SK-N-SH (cell line): ENCODE measurements around the gene DNHD1. TPM values are rescaled to one million over a fixed set of nuclear protein-coding genes. Genes with fewer than 3 reads are reported as not detected.

Experiments
- CTCF ChIA-PET: fragments of 300-600, 350-600 bp; formaldehyde crosslinking; extraction: SDS; loops from one replicate; lab custom pipeline; 2021; lab: Yijun Ruan, JAX
- POLR2A ChIA-PET: fragments of 350-600 bp; sonication (Branson Sonifier 250); formaldehyde crosslinking; extraction: SDS; loops from one replicate; lab custom pipeline; 2020; ENCODE audit warnings: antibody characterized with exemption, inconsistent platforms; lab: Yijun Ruan, JAX
- DNase-seq: peaks from one replicate; pipeline ENCODE4 v3.0.0; 2012
- H2AFZ ChIP-seq: fragments of 200-600 bp; sonication (generic); 2 replicates; pipeline ENCODE4 v1.8.1; 2016; ENCODE audit warnings: antibody characterized with exemption, mild to moderate bottlenecking, low read depth
- H3F3A ChIP-seq: fragments of 200-600 bp; sonication (generic); replicated peaks from 2 replicates; pipeline ENCODE3; 2016; ENCODE audit warnings: antibody characterized with exemption, mild to moderate bottlenecking; ENCODE audit not compliant: insufficient read depth
- H3K27ac ChIP-seq, 2 experiments: fragments of 200-500 bp in 1 of 2; fragments of 200-600 bp in 1 of 2; sonication (Bioruptor generic) in 1 of 2; sonication (generic), shearing (Covaris generic) in 1 of 2; 2 replicates each; pipeline versions ENCODE4 v1.5.1 to v1.6.1; 2014 to 2016; ENCODE audit warnings: low read depth in 2 of 2, inconsistent platforms in 1 of 2, low read length in 1 of 2, mild to moderate bottlenecking in 1 of 2, mixed read lengths in 1 of 2
- H3K27me3 ChIP-seq: fragments of 200-600 bp; sonication (generic), shearing (Covaris generic); 2 replicates; pipeline ENCODE4 v1.6.1; 2016; ENCODE audit warnings: mixed run types; ENCODE audit not compliant: insufficient read depth
- H3K36me3 ChIP-seq, 2 experiments: fragments of 200-500 bp in 1 of 2; fragments of 200-600 bp in 1 of 2; sonication (Bioruptor generic) in 1 of 2; sonication (generic) in 1 of 2; replicated peaks in 1 of 2; 2 replicates each; pipeline versions ENCODE3 to v1.5.1; 2014 to 2016; ENCODE audit warnings: low read length in 1 of 2, mild to moderate bottlenecking in 1 of 2; ENCODE audit not compliant: insufficient read depth in 2 of 2, control insufficient read depth in 1 of 2
- H3K4me1 ChIP-seq, 2 experiments: fragments of 200-500 bp in 1 of 2; fragments of 200-600 bp in 1 of 2; sonication (Bioruptor generic) in 1 of 2; sonication (generic), shearing (Covaris generic) in 1 of 2; 2 replicates each; pipeline versions ENCODE4 v1.5.1 to v1.6.1; 2014 to 2016; ENCODE audit warnings: low read depth in 1 of 2, low read length in 1 of 2, mixed run types in 1 of 2; ENCODE audit not compliant: insufficient read depth in 2 of 2, control insufficient read depth in 1 of 2
- H3K4me2 ChIP-seq: fragments of 200-600 bp; sonication (generic), shearing (Covaris generic); 2 replicates; pipeline ENCODE4 v1.6.1; 2017; ENCODE audit warnings: mixed run types
- H3K4me3 ChIP-seq, 2 experiments: fragments of 200-500 bp in 1 of 2; fragments of 200-600 bp in 1 of 2; sonication (Bioruptor generic) in 1 of 2; sonication (generic), shearing (Covaris generic) in 1 of 2; 2 replicates each; pipeline versions ENCODE4 v1.5.1 to v1.8.1; 2014 to 2016; ENCODE audit warnings: low read depth in 2 of 2, inconsistent platforms in 1 of 2, low read length in 1 of 2, mild to moderate bottlenecking in 1 of 2, mixed read lengths in 1 of 2, moderate library complexity in 1 of 2
- H3K79me2 ChIP-seq: fragments of 200-600 bp; sonication (generic); 2 replicates; pipeline ENCODE4 v1.8.1; 2017; ENCODE audit warnings: mild to moderate bottlenecking; ENCODE audit not compliant: insufficient read depth
- H3K9ac ChIP-seq: fragments of 200-600 bp; sonication (generic); 2 replicates; pipeline ENCODE4 v1.6.1; 2017; ENCODE audit warnings: mixed run types
- H3K9me2 ChIP-seq: fragments of 200-600 bp; sonication (generic); 2 replicates; pipeline ENCODE4 v1.6.1; 2017; ENCODE audit warnings: mixed run types
- H3K9me3 ChIP-seq: fragments of 200-600 bp; sonication (generic); 2 replicates; pipeline ENCODE4 v1.6.1; 2017; ENCODE audit warnings: mixed run types, mild to moderate bottlenecking, moderate library complexity
- H4K20me1 ChIP-seq: fragments of 200-600 bp; sonication (generic); 2 replicates; pipeline ENCODE4 v1.6.1; 2017; ENCODE audit warnings: mild to moderate bottlenecking, mixed run types; ENCODE audit not compliant: insufficient read depth
- EZH2phosphoT487 ChIP-seq: fragments of 200-600 bp; sonication (generic); IDR thresholded peaks from 2 replicates; pipeline ENCODE4 v1.6.1; 2017; ENCODE audit warnings: low read depth, mixed run types, mild to moderate bottlenecking, antibody characterized with exemption, moderate library complexity, borderline replicate concordance
- FOSL2 ChIP-seq: IDR thresholded peaks from 2 replicates; pipeline ENCODE4 v1.4.0; 2012; ENCODE audit warnings: low read depth, mild to moderate bottlenecking, moderate library complexity, borderline replicate concordance
- FOXJ3 ChIP-seq: sonication (generic); formaldehyde crosslinking; IDR thresholded peaks from 2 replicates; pipeline ENCODE4 v1.5.1; 2020; ENCODE audit warnings: mild to moderate bottlenecking, missing genetic modification reagents
- FOXM1 ChIP-seq: IDR thresholded peaks from 2 replicates; pipeline ENCODE4 v1.4.0; 2012; ENCODE audit warnings: low read depth, mild to moderate bottlenecking
- MEF2A ChIP-seq: IDR thresholded peaks from 2 replicates; pipeline ENCODE4 v1.4.0; 2012; ENCODE audit warnings: low read depth, borderline replicate concordance
- NFIC ChIP-seq: IDR thresholded peaks from 2 replicates; pipeline ENCODE4 v1.4.0; 2012; ENCODE audit warnings: borderline replicate concordance
- POLR2AphosphoS5 ChIP-seq: IDR thresholded peaks from 2 replicates; pipeline ENCODE4 v1.6.1; 2012; ENCODE audit warnings: low read depth, low read length
- RAD21 ChIP-seq: IDR thresholded peaks from 2 replicates; pipeline ENCODE4 v1.6.1; 2012; ENCODE audit warnings: mild to moderate bottlenecking, low read length
- RCOR1 ChIP-seq: fragments of 150-350 bp; IDR thresholded peaks from 2 replicates; pipeline ENCODE4 v1.6.1; 2017; ENCODE audit warnings: antibody characterized with exemption, low read length
- RFX5 ChIP-seq: IDR thresholded peaks from 2 replicates; pipeline ENCODE4 v1.6.1; 2012; ENCODE audit warnings: mild to moderate bottlenecking, improper control_type of control experiment, low read length
- SIN3A ChIP-seq: IDR thresholded peaks from 2 replicates; pipeline ENCODE4 v1.6.1; 2012; ENCODE audit warnings: low read depth, mild to moderate bottlenecking, low read length, moderate library complexity, borderline replicate concordance
- WGBS: methylation state at CpG from one replicate; pipeline ENCODE4 v1.1.6; 2017; ENCODE audit warnings: low lambda C conversion rate; 5-methylcytosine and 5-hydroxymethylcytosine counted together
- polyA plus RNA-seq, 3 experiments: library from polyadenylated mRNA; depleted of rRNA; stranded (reverse); fragments of >200 nt; gene quantifications; 2 replicates each; pipeline ENCODE4 v1.2.3, GENCODE V29; 2012
- TF ChIP-seq, protein P1 (sequence below): fragments of 150-350 bp; IDR thresholded peaks from 2 replicates; pipeline ENCODE4 v1.6.1; 2016; ENCODE audit warnings: mild to moderate bottlenecking, low read depth, low read length
- TF ChIP-seq, protein P2 (sequence below): IDR thresholded peaks from 2 replicates; pipeline ENCODE4 v1.4.0; 2012; ENCODE audit warnings: low read depth, borderline replicate concordance
- TF ChIP-seq, protein P3 (sequence below): IDR thresholded peaks from 2 replicates; pipeline ENCODE4 v1.6.1; 2012; ENCODE audit warnings: mild to moderate bottlenecking, low read depth, low read length, moderate library complexity
- TF ChIP-seq, protein P4 (sequence below): IDR thresholded peaks from 2 replicates; pipeline ENCODE4 v1.4.0; 2012; ENCODE audit warnings: low read depth
- TF ChIP-seq, protein P5 (sequence below): IDR thresholded peaks from 2 replicates; pipeline ENCODE4; 2012
- TF ChIP-seq, protein P6 (sequence below): IDR thresholded peaks from 2 replicates; pipeline ENCODE4 v1.4.0; 2012; ENCODE audit warnings: low read depth, borderline replicate concordance

Gene DNHD1
- polyA plus RNA-seq, 1 of the 3 experiments (the other 2 are of a cell fraction), result 5.3 TPM

DNA sequence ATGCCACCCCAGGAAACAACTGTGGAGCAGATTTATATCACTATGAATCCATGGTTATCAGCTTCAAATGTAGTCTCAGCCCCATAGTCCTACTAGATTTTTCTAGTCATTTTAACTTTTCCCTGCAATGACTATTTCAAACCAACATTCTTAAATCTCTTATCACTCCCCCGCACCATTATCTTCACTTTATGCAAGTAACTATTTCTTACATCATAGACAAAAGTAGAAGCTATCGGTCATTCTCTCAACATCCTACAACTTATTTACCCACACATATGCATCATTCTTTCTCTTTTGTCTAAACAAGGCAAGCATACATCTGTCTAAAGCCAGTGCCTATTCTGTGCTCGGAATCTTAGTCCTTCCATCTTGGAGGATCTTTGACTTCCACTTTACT lies 11.4 kb upstream of the DNHD1 start:
- H3F3A ChIP-seq, result peaks cover 10% of the 10 kb centered on the region
- no peak for DNase-seq
- peaks cover 7 to 9% of the 10 kb centered on the region in 2 experiments for H3K4me1 ChIP-seq
- ChIA-PET POLR2A (interaction anchor here (1.2 to 1.6 kb wide), 2 partner anchors 10 to 16 kb away, joined by 3 read pairs; no protein-coding TSS in a partner anchor), CTCF (interaction anchor here (1.1 to 1.8 kb wide), 5 partner anchors 19 to 108 kb away, joined by 3 to 4 read pairs (median 3); no protein-coding TSS in a partner anchor)
- H3K9me3 ChIP-seq, result no peaks in the 10 kb centered on the region
- WGBS, result 93% methylated on average over 3 of the region's 3 CpGs
- peaks cover 42 to 59% of the 10 kb centered on the region in 2 experiments for H3K36me3 ChIP-seq
- no peak overlapping the region for H3K9ac ChIP-seq
- no peak overlapping the region for H3K4me2 ChIP-seq
- no peak overlapping the region for H2AFZ ChIP-seq
- TF ChIP-seq FOSL2, result no peak
- TF ChIP-seq, protein P1, sequence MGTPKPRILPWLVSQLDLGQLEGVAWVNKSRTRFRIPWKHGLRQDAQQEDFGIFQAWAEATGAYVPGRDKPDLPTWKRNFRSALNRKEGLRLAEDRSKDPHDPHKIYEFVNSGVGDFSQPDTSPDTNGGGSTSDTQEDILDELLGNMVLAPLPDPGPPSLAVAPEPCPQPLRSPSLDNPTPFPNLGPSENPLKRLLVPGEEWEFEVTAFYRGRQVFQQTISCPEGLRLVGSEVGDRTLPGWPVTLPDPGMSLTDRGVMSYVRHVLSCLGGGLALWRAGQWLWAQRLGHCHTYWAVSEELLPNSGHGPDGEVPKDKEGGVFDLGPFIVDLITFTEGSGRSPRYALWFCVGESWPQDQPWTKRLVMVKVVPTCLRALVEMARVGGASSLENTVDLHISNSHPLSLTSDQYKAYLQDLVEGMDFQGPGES, result no peak
- TF ChIP-seq EZH2phosphoT487, result no peak
- no peak for TF ChIP-seq FOXJ3 (CRISPR knock-in tag)
- TF ChIP-seq, protein P2, sequence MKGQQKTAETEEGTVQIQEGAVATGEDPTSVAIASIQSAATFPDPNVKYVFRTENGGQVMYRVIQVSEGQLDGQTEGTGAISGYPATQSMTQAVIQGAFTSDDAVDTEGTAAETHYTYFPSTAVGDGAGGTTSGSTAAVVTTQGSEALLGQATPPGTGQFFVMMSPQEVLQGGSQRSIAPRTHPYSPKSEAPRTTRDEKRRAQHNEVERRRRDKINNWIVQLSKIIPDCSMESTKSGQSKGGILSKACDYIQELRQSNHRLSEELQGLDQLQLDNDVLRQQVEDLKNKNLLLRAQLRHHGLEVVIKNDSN, result no peak
- TF ChIP-seq, protein P3, sequence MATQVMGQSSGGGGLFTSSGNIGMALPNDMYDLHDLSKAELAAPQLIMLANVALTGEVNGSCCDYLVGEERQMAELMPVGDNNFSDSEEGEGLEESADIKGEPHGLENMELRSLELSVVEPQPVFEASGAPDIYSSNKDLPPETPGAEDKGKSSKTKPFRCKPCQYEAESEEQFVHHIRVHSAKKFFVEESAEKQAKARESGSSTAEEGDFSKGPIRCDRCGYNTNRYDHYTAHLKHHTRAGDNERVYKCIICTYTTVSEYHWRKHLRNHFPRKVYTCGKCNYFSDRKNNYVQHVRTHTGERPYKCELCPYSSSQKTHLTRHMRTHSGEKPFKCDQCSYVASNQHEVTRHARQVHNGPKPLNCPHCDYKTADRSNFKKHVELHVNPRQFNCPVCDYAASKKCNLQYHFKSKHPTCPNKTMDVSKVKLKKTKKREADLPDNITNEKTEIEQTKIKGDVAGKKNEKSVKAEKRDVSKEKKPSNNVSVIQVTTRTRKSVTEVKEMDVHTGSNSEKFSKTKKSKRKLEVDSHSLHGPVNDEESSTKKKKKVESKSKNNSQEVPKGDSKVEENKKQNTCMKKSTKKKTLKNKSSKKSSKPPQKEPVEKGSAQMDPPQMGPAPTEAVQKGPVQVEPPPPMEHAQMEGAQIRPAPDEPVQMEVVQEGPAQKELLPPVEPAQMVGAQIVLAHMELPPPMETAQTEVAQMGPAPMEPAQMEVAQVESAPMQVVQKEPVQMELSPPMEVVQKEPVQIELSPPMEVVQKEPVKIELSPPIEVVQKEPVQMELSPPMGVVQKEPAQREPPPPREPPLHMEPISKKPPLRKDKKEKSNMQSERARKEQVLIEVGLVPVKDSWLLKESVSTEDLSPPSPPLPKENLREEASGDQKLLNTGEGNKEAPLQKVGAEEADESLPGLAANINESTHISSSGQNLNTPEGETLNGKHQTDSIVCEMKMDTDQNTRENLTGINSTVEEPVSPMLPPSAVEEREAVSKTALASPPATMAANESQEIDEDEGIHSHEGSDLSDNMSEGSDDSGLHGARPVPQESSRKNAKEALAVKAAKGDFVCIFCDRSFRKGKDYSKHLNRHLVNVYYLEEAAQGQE, result no peak
- TF ChIP-seq RCOR1, result no peak
- TF ChIP-seq FOXM1, result no peak
- TF ChIP-seq, protein P4, sequence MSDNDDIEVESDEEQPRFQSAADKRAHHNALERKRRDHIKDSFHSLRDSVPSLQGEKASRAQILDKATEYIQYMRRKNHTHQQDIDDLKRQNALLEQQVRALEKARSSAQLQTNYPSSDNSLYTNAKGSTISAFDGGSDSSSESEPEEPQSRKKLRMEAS, result no peak
- TF ChIP-seq, protein P5, sequence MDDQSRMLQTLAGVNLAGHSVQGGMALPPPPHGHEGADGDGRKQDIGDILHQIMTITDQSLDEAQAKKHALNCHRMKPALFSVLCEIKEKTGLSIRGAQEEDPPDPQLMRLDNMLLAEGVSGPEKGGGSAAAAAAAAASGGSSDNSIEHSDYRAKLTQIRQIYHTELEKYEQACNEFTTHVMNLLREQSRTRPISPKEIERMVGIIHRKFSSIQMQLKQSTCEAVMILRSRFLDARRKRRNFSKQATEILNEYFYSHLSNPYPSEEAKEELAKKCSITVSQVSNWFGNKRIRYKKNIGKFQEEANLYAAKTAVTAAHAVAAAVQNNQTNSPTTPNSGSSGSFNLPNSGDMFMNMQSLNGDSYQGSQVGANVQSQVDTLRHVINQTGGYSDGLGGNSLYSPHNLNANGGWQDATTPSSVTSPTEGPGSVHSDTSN, result no peak
- TF ChIP-seq SIN3A, result no peak
- TF ChIP-seq NFIC, result no peak
- TF ChIP-seq POLR2AphosphoS5, result no peak
- no peak for TF ChIP-seq RFX5
- no peak for TF ChIP-seq MEF2A
- no peak for TF ChIP-seq RAD21
- TF ChIP-seq, protein P6, sequence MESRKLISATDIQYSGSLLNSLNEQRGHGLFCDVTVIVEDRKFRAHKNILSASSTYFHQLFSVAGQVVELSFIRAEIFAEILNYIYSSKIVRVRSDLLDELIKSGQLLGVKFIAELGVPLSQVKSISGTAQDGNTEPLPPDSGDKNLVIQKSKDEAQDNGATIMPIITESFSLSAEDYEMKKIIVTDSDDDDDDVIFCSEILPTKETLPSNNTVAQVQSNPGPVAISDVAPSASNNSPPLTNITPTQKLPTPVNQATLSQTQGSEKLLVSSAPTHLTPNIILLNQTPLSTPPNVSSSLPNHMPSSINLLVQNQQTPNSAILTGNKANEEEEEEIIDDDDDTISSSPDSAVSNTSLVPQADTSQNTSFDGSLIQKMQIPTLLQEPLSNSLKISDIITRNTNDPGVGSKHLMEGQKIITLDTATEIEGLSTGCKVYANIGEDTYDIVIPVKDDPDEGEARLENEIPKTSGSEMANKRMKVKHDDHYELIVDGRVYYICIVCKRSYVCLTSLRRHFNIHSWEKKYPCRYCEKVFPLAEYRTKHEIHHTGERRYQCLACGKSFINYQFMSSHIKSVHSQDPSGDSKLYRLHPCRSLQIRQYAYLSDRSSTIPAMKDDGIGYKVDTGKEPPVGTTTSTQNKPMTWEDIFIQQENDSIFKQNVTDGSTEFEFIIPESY, result no peak
- no peaks in the 10 kb centered on the region for H3K27me3 ChIP-seq
- H3K9me2 ChIP-seq, result no peaks in the 10 kb centered on the region
- peaks cover 6% of the 10 kb centered on the region; the same call in 1 of the 2 replicates for H4K20me1 ChIP-seq
- peaks cover 63% of the 10 kb centered on the region for H3K79me2 ChIP-seq
- H3K4me3 ChIP-seq, result no peak overlapping the region
- no peak overlapping the region for H3K27ac ChIP-seq
